Measurements from ENCODE around the gene CYP46A1. TPM values are rescaled to one million over a fixed set of nuclear protein-coding genes. Genes with fewer than 3 reads are reported as not detected.

CYP46A1 gene
- total and polyA plus RNA-seq, 2 donors (not counting 1 experiment from before 2014, with no cell fraction given) = 0.27 to 0.28 TPM

GRCh38 chr14:99649643-99650042 lies 34.5 kb upstream of the CYP46A1 start:
- POLR2A ChIA-PET = no interaction called here
- H3K36me3 ChIP-seq (replicated peaks in 1 of 2; ENCODE audit: control extremely low read depth in 1 of 2, control insufficient read depth in 1 of 2, extremely low read depth in 1 of 2, insufficient read depth in 2 of 2, low read length in 1 of 2) = no peaks in the 10 kb centered on the region
- no peaks in the 10 kb centered on the region for H3K79me2 ChIP-seq (ENCODE audit: control insufficient read depth, insufficient read depth, low read length)
- no peak overlapping the region for H3K4me3 ChIP-seq (ENCODE audit: control extremely low read depth in 1 of 5, extremely low read depth in 1 of 5, insufficient read depth in 1 of 5, low read depth in 2 of 5, low read length in 4 of 5)
- Mint-ChIP-seq H3K27ac (no peak overlapping the region), H3K4me3 (no peak overlapping the region), H3K4me1 (peaks cover 2% of the 10 kb centered on the region), H3K27me3 (peaks cover 33% of the 10 kb centered on the region), H3K9me3 (ENCODE audit: insufficient read depth) (peaks cover 2% of the 10 kb centered on the region)
- H3K27me3 ChIP-seq (replicated peaks in 1 of 4; ENCODE audit: control extremely low read depth in 1 of 4, control insufficient read depth in 3 of 4, insufficient read depth in 4 of 4, low read length in 3 of 4) = peaks cover 0 to 21% (median 5%) of the 10 kb centered on the region in 4 experiments
- intact Hi-C loops (cut with micrococcal nuclease) = no loop called here
- CTCF ChIA-PET = no interaction called here
- peaks cover 3% of the 10 kb centered on the region in 2 donors for H3K4me1 ChIP-seq (ENCODE audit: control insufficient read depth in 2 of 2, insufficient read depth in 2 of 2, low read length in 2 of 2)
- no peak for TF ChIP-seq EZH2 (IDR thresholded peaks at IDR 0.05; ENCODE audit: borderline replicate concordance, insufficient read depth, low read depth, low read length, poor library complexity, severe bottlenecking)
- TF ChIP-seq CTCF (IDR thresholded peaks at IDR 0.05) = no peak
- DNase-seq (no peak), ATAC-seq (ENCODE audit: low read depth) (no peak)
- peaks cover 0 to 6% (median 0%) of the 10 kb centered on the region in 3 donors for H3K9me3 ChIP-seq (ENCODE audit: control extremely low read depth in 1 of 3, control insufficient read depth in 2 of 3, insufficient read depth in 1 of 3, low read length in 2 of 3)
- H3K4me2 ChIP-seq (replicated peaks; ENCODE audit: low read depth, low read length, poor library complexity, severe bottlenecking) = no peak overlapping the region
- no peak overlapping the region for H2AFZ ChIP-seq (ENCODE audit: insufficient read depth, low read depth, low read length, poor library complexity, severe bottlenecking)
- no peaks in the 10 kb centered on the region for H4K20me1 ChIP-seq (ENCODE audit: control insufficient read depth, insufficient read depth, low read length, poor library complexity, severe bottlenecking)
- 87% methylated on average over 7 of the region's 8 CpGs for WGBS (ENCODE audit: insufficient coverage)
- H3K9ac ChIP-seq (ENCODE audit: low read length) = no peak overlapping the region
- H3K27ac ChIP-seq (ENCODE audit: low read length in 2 of 2) = no peak overlapping the region

GRCh38 chr14:99650189-99650588 lies 33.9 kb upstream of the CYP46A1 start:
- Histone ChIP-seq H3K9me3 (ENCODE audit: control extremely low read depth in 1 of 3, control insufficient read depth in 2 of 3, insufficient read depth in 1 of 3, low read length in 2 of 3) (peaks cover 0 to 6% (median 0%) of the 10 kb centered on the region in 3 donors), H3K9ac (ENCODE audit: low read length) (no peak overlapping the region), H3K79me2 (ENCODE audit: control insufficient read depth, insufficient read depth, low read length) (no peaks in the 10 kb centered on the region), H2AFZ (ENCODE audit: insufficient read depth, low read depth, low read length, poor library complexity, severe bottlenecking) (no peak overlapping the region), H3K27ac (ENCODE audit: low read length in 2 of 2) (no peak overlapping the region), H3K27me3 (replicated peaks in 1 of 4; ENCODE audit: control extremely low read depth in 1 of 4, control insufficient read depth in 3 of 4, insufficient read depth in 4 of 4, low read length in 3 of 4) (peaks cover 0 to 23% (median 5%) of the 10 kb centered on the region in 4 experiments), H3K4me3 (ENCODE audit: control extremely low read depth in 1 of 5, extremely low read depth in 1 of 5, insufficient read depth in 1 of 5, low read depth in 2 of 5, low read length in 4 of 5) (no peak overlapping the region), H3K4me2 (replicated peaks; ENCODE audit: low read depth, low read length, poor library complexity, severe bottlenecking) (no peak overlapping the region), H3K4me1 (ENCODE audit: control insufficient read depth in 2 of 2, insufficient read depth in 2 of 2, low read length in 2 of 2) (peaks cover 3% of the 10 kb centered on the region in 2 donors), H4K20me1 (ENCODE audit: control insufficient read depth, insufficient read depth, low read length, poor library complexity, severe bottlenecking) (no peaks in the 10 kb centered on the region), H3K36me3 (replicated peaks in 1 of 2; ENCODE audit: control extremely low read depth in 1 of 2, control insufficient read depth in 1 of 2, extremely low read depth in 1 of 2, insufficient read depth in 2 of 2, low read length in 1 of 2) (no peaks in the 10 kb centered on the region)
- no peak for ATAC-seq (ENCODE audit: low read depth)
- ChIA-PET CTCF (no interaction called here), POLR2A (no interaction called here)
- TF ChIP-seq CTCF (IDR thresholded peaks at IDR 0.05) = no peak
- no peak for TF ChIP-seq EZH2 (IDR thresholded peaks at IDR 0.05; ENCODE audit: borderline replicate concordance, insufficient read depth, low read depth, low read length, poor library complexity, severe bottlenecking)
- 93% methylated on average over 7 of the region's 9 CpGs for WGBS (ENCODE audit: insufficient coverage)
- intact Hi-C loops (cut with micrococcal nuclease) = no loop called here
- Mint-ChIP-seq H3K27ac (no peak overlapping the region), H3K9me3 (ENCODE audit: insufficient read depth) (peaks cover 3% of the 10 kb centered on the region), H3K4me3 (no peak overlapping the region), H3K4me1 (peaks cover 2% of the 10 kb centered on the region), H3K27me3 (peaks cover 35% of the 10 kb centered on the region)
- no peak for DNase-seq

Data from B cell (primary cell).